T-helper 1 cell treated with Interleukin-12 subunit alpha and Interleukin-12 subunit beta and Interleukin-4 antibody, amounts not matched to agents 30 ng/mL and 1 ng/mL, for 36 hours (primary cell): Measurements from ENCODE around the gene SMG1. TPM values are rescaled to one million over a fixed set of nuclear protein-coding genes. Genes with fewer than 3 reads are reported as not detected.

ENCODE experiments used
- intact Hi-C: fragments of 100-400 bp; cut with micrococcal nuclease; formaldehyde crosslinking; loops from one replicate; pipeline ENCODE4 v1.15.1; 2024
- total RNA-seq: library from RNA; stranded (reverse); gene quantifications from 2 replicates; pipeline ENCODE4 v1.2.3, GENCODE V29; 2022

SMG1 gene
- total RNA-seq, 1 donor from 2014 or later, result 186 TPM

- intact Hi-C loops, result no loop called here
These were observed 71.0 kb downstream of the SMG1 start for GRCh38 chr16:18855196-18855595.

GRCh38 chr16:18853694-18854093, 72.5 kb downstream of the SMG1 start:
- intact Hi-C loops, result loop anchor here (5.0 kb wide), 1 partner anchor 114 kb away; no protein-coding TSS in a partner anchor

- intact Hi-C loops, result loop anchor here (5.0 kb wide), 1 partner anchor 115 kb away; no protein-coding TSS in a partner anchor
These were observed 73.6 kb downstream of the SMG1 start for GRCh38 chr16:18852647-18853046.

GRCh38 chr16:18846416-18846815, 79.8 kb downstream of the SMG1 start:
- intact Hi-C loops, result loop anchor here (10.0 kb wide), 1 partner anchor 48 kb away; no protein-coding TSS in a partner anchor

GRCh38 chr16:18842565-18842964, 83.6 kb downstream of the SMG1 start:
- intact Hi-C loops, result loop anchor here (10.0 kb wide), 1 partner anchor 52 kb away; no protein-coding TSS in a partner anchor

- intact Hi-C loops, result loop anchor here (10.0 kb wide), 1 partner anchor 53 kb away; no protein-coding TSS in a partner anchor
These were observed 84.2 kb downstream of the SMG1 start for GRCh38 chr16:18841833-18842525.

GRCh38 chr16:18839555-18839954, 86.7 kb downstream of the SMG1 start:
- intact Hi-C loops, result no loop called here

GRCh38 chr16:18836702-18837101, 89.5 kb downstream of the SMG1 start:
- intact Hi-C loops, result no loop called here

- intact Hi-C loops, result no loop called here
These were observed 91.3 kb downstream of the SMG1 start for GRCh38 chr16:18834864-18835263.

- intact Hi-C loops, result no loop called here
These were observed 92.3 kb downstream of the SMG1 start for GRCh38 chr16:18833707-18834505.

GRCh38 chr16:18832613-18833012, 93.6 kb downstream of the SMG1 start:
- intact Hi-C loops, result no loop called here

GRCh38 chr16:18832006-18832405, 94.2 kb downstream of the SMG1 start:
- intact Hi-C loops, result no loop called here

- intact Hi-C loops, result loop anchor here (2.0 kb wide), 1 partner anchor 14 kb away; no protein-coding TSS in a partner anchor
These were observed 97.0 kb downstream of the SMG1 start for GRCh38 chr16:18829251-18829650.

- intact Hi-C loops, result loop anchor here (2.0 kb wide), 1 partner anchor 13 kb away; no protein-coding TSS in a partner anchor
These were observed 98.3 kb downstream of the SMG1 start for GRCh38 chr16:18827890-18828289.

- intact Hi-C loops, result no loop called here
These were observed 109.9 kb downstream of the SMG1 start for GRCh38 chr16:18816286-18816685.

- intact Hi-C loops, result no loop called here
These were observed 114.3 kb downstream of the SMG1 start for GRCh38 chr16:18811925-18812324.

GRCh38 chr16:18809165-18809564, 117.0 kb downstream of the SMG1 start:
- intact Hi-C loops, result loop anchor here (10.0 kb wide), 1 partner anchor 906 kb away; the partner anchor contains the start of genes IQCK and KNOP1

GRCh38 chr16:18805257-18805773, 120.9 kb downstream of the SMG1 start:
- intact Hi-C loops, result loop anchor here (10.0 kb wide), 1 partner anchor 909 kb away; the partner anchor contains the start of genes IQCK and KNOP1

GRCh38 chr16:18804540-18804939, 121.7 kb downstream of the SMG1 start:
- intact Hi-C loops, result loop anchor here (1.0 to 10.0 kb wide), 2 partner anchors 37 to 910 kb away; partner anchors contain the start of genes IQCK and KNOP1

GRCh38 chr16:18803569-18804462, 122.4 kb downstream of the SMG1 start:
- intact Hi-C loops, result loop anchor here (1.0 to 10.0 kb wide), 2 partner anchors 37 to 911 kb away; partner anchors contain the start of genes IQCK and KNOP1
